HG03442 (cell line): ENCODE data around the gene PTF1A.

Experiments
- ATAC-seq: cut with Tn5 transposase; IDR thresholded peaks from one replicate; pipeline ENCODE4 v1.9.1; 2021; ENCODE audit warnings: mild to moderate bottlenecking, moderate library complexity; ENCODE audit not compliant: unreplicated experiment

PTF1A gene

GRCh38 chr10:23191764-23192711, at the start of gene PTF1A:
Gene PTF1A, plus strand, starts transcription at chr10:23192312. Its CDS starts 219 bp downstream, at chr10:23192531.
- ATAC-seq: no peak

- ATAC-seq: no peak
These were observed 45.9 kb upstream of the PTF1A start for GRCh38 chr10:23146258-23146657.

GRCh38 chr10:23147035-23147434, 45.1 kb upstream of the PTF1A start:
- ATAC-seq: no peak

GRCh38 chr10:23148214-23148613, 43.9 kb upstream of the PTF1A start:
- ATAC-seq: no peak

- no peak for ATAC-seq
These were observed 42.0 kb upstream of the PTF1A start for GRCh38 chr10:23150091-23150490.

GRCh38 chr10:23150610-23151009, 41.5 kb upstream of the PTF1A start:
- ATAC-seq: no peak

GRCh38 chr10:23151071-23151470, 41.0 kb upstream of the PTF1A start:
- no peak for ATAC-seq

GRCh38 chr10:23155169-23155568, 36.9 kb upstream of the PTF1A start:
- no peak for ATAC-seq

GRCh38 chr10:23156447-23157150, 35.5 kb upstream of the PTF1A start:
- no peak for ATAC-seq

- peak; percentile 60 for ATAC-seq
These were observed 34.9 kb upstream of the PTF1A start for GRCh38 chr10:23157239-23157681.

- ATAC-seq: peak; percentile 43
These were observed 34.3 kb upstream of the PTF1A start for GRCh38 chr10:23157691-23158369.

GRCh38 chr10:23158370-23158769, 33.7 kb upstream of the PTF1A start:
- ATAC-seq: peak; percentile 47

- ATAC-seq: no peak
These were observed 20.8 kb upstream of the PTF1A start for GRCh38 chr10:23171232-23171876.

GRCh38 chr10:23172429-23173213, 19.5 kb upstream of the PTF1A start:
- no peak for ATAC-seq

- ATAC-seq: no peak
These were observed 18.7 kb upstream of the PTF1A start for GRCh38 chr10:23173214-23174073.

GRCh38 chr10:23174074-23174976, 17.8 kb upstream of the PTF1A start:
- no peak for ATAC-seq

- ATAC-seq: no peak
These were observed 17.1 kb upstream of the PTF1A start for GRCh38 chr10:23174977-23175512.

GRCh38 chr10:23186178-23186577, 5.9 kb upstream of the PTF1A start:
- no peak for ATAC-seq
